T-cell (primary cell): ENCODE measurements around the gene RASAL3. TPM values are rescaled to one million over a fixed set of nuclear protein-coding genes. Genes with fewer than 3 reads are reported as not detected.

ENCODE experiments used
- ATAC-seq, 4 experiments: fragments of 200-7000 bp in 3 of 4; fragments of 150-1000 bp in 1 of 4; cut with Tn5 transposase; replicated peaks in 1 of 4; 1 replicate in 3 of 4; 2 replicates in 1 of 4; pipeline ENCODE4 v1.10.0; 2021; ENCODE audit warnings: moderate library complexity in 3 of 4, mild to moderate bottlenecking in 2 of 4, moderate number of reproducible peaks in 1 of 4
- CTCF ChIA-PET, 2 donors: fragments of 300-600 bp; sonication (Branson Sonifier 250); formaldehyde crosslinking; loops; one replicate each; lab custom pipeline; 2022; ENCODE audit warnings: antibody characterized with exemption in 2 of 2; lab: Charles Lee
- POLR2A ChIA-PET, 2 donors: fragments of 300-600 bp; sonication (Branson Sonifier 250); formaldehyde crosslinking; loops; one replicate each; lab custom pipeline; 2022; ENCODE audit warnings: antibody characterized with exemption in 2 of 2; lab: Charles Lee
- DNase-seq, 35 experiments: peaks; one replicate each; pipeline versions ENCODE4 v3.0.0 to v3.0.0-alpha.2; 2013 to 2023
- H3K27ac ChIP-seq: one replicate; pipeline ENCODE4 v1.5.1; 2013; ENCODE audit warnings: low read length
- H3K27me3 ChIP-seq, 2 experiments: replicated peaks in 1 of 2; 1 replicate in 1 of 2; 2 replicates in 1 of 2; pipeline versions ENCODE4 v1.6.1 to v1.7.0; 2013; ENCODE audit warnings: low read length in 1 of 2, mixed read lengths in 1 of 2; ENCODE audit not compliant: control insufficient read depth in 2 of 2, insufficient read depth in 2 of 2; ENCODE audit errors: extremely low read depth in 1 of 2
- H3K36me3 ChIP-seq, 2 donors: 1 replicate in 1 of 2; 2 replicates in 1 of 2; pipeline versions ENCODE4 v1.6.1 to v1.7.0; 2013; ENCODE audit warnings: low read length in 1 of 2; ENCODE audit not compliant: control insufficient read depth in 2 of 2, insufficient read depth in 1 of 2; ENCODE audit errors: extremely low read depth in 1 of 2
- H3K4me1 ChIP-seq, 2 experiments: 1 replicate in 1 of 2; 2 replicates in 1 of 2; pipeline versions ENCODE4 v1.6.1 to v1.7.0; 2013; ENCODE audit warnings: low read length in 2 of 2, mixed read lengths in 1 of 2; ENCODE audit not compliant: insufficient read depth in 2 of 2, control insufficient read depth in 1 of 2; ENCODE audit errors: extremely low read depth in 1 of 2
- H3K4me3 ChIP-seq, 2 donors: 1 replicate in 1 of 2; 2 replicates in 1 of 2; pipeline versions ENCODE4 v1.5.1 to v1.7.0; 2013; ENCODE audit warnings: mild to moderate bottlenecking in 2 of 2, low read length in 1 of 2, moderate library complexity in 1 of 2; ENCODE audit not compliant: control insufficient read depth in 1 of 2; ENCODE audit errors: extremely low read depth in 1 of 2
- H3K9me3 ChIP-seq: 2 replicates; pipeline ENCODE4 v1.7.0; 2013
- H3K27ac Mint-ChIP-seq, 2 donors: one replicate each; pipeline ENCODE4 v1.8.0; 2020 to 2021; ENCODE audit warnings: mild to moderate bottlenecking in 2 of 2, mixed read lengths in 2 of 2
- H3K27me3 Mint-ChIP-seq, 2 donors: one replicate each; pipeline ENCODE4 v1.8.0; 2021 to 2022; ENCODE audit warnings: mixed read lengths in 2 of 2
- H3K36me3 Mint-ChIP-seq: one replicate; pipeline ENCODE4 v1.8.0; 2021; ENCODE audit warnings: mixed read lengths
- H3K4me1 Mint-ChIP-seq, 3 donors: one replicate each; pipeline ENCODE4 v1.8.0; 2020 to 2022; ENCODE audit warnings: mixed read lengths in 3 of 3, mild to moderate bottlenecking in 1 of 3
- H3K4me3 Mint-ChIP-seq, 3 donors: one replicate each; pipeline ENCODE4 v1.8.0; 2020 to 2022; ENCODE audit warnings: mild to moderate bottlenecking in 3 of 3, mixed read lengths in 3 of 3, moderate library complexity in 3 of 3
- H3K9me3 Mint-ChIP-seq, 3 donors: one replicate each; pipeline ENCODE4 v1.8.0; 2020 to 2022; ENCODE audit warnings: mixed read lengths in 3 of 3
- WGBS: methylation state at CpG from one replicate; pipeline ENCODE4 v1.1.5; 2013; ENCODE audit warnings: missing lambda C conversion rate; ENCODE audit not compliant: insufficient coverage; 5-methylcytosine and 5-hydroxymethylcytosine counted together
- total RNA-seq, 35 experiments: library from RNA in 6 of 35; stranded (reverse) in 6 of 35; fragments of 120-200 nt in 1 of 35; gene quantifications; one replicate each; pipeline versions ENCODE4 v1.2.1 to v1.2.4 and lab custom pipeline; 2013 to 2026

Gene RASAL3
- total RNA-seq, 5 donors from 2014 or later (not counting 1 experiment from before 2014, with no cell fraction given) = 166 to 296 (median 284) TPM

GRCh38 chr19:15450528-15450890 is 13.8 kb downstream of the RASAL3 start:
- ATAC-seq = no peak
- Histone ChIP-seq H3K36me3 (peaks cover 26 to 43% of the 10 kb centered on the region in 2 donors), H3K4me3 (no peak overlapping the region), H3K27me3 (peaks cover 0 to 2% of the 10 kb centered on the region in 2 experiments), H3K4me1 (peaks cover 0 to 38% of the 10 kb centered on the region in 2 experiments), H3K27ac (peak overlapping the region; percentile 78), H3K9me3 (no peaks in the 10 kb centered on the region)
- ChIA-PET POLR2A (interaction anchor here in 1 of 2 donors (0.5 to 0.6 kb wide), 2 partner anchors 32 to 92 kb away, joined by 3 to 4 read pairs; partner anchors contain the start of gene AKAP8L), CTCF (interaction anchor here in 1 of 2 donors (1.2 kb wide), 1 partner anchor 13 kb away, joined by 3 read pairs; no protein-coding TSS in a partner anchor)
- H3K27me3 Mint-ChIP-seq = no peaks in the 10 kb centered on the region
- H3K9me3 Mint-ChIP-seq = no peaks in the 10 kb centered on the region
- H3K4me3 Mint-ChIP-seq = peak overlapping the region; percentile 72 to 84 (median 81)
- H3K36me3 Mint-ChIP-seq = peaks cover 31% of the 10 kb centered on the region
- peaks cover 30 to 38% (median 38%) of the 10 kb centered on the region in 3 donors for H3K4me1 Mint-ChIP-seq
- WGBS = 100% methylated on average over 1 of the region's 1 CpG
- H3K27ac Mint-ChIP-seq = peak overlapping the region; percentile 96 to 97
- DNase-seq = no peak

- Mint-ChIP-seq H3K4me1 (peaks cover 24 to 33% (median 32%) of the 10 kb centered on the region in 3 donors), H3K4me3 (peak within 1 kb of the TSS; percentile 72 to 84 (median 81)), H3K36me3 (peaks cover 24% of the 10 kb centered on the region), H3K27ac (peak within 1 kb of the TSS; percentile 96 to 97), H3K27me3 (no peaks in the 10 kb centered on the region), H3K9me3 (no peaks in the 10 kb centered on the region)
- CTCF ChIA-PET = interaction anchor here in 1 of 2 donors (1.2 kb wide), 1 partner anchor 14 kb away, joined by 3 read pairs; no protein-coding TSS in a partner anchor
- no peaks in the 10 kb centered on the region for H3K9me3 ChIP-seq
- ATAC-seq (peak; percentile 80 to 88 (median 84)), DNase-seq (peak; percentile 74 to 90 (median 83))
- H3K4me1 ChIP-seq = peaks cover 0 to 38% of the 10 kb centered on the region in 2 experiments
- H3K4me3 ChIP-seq = peak within 1 kb of the TSS; percentile 42 to 45
- H3K27me3 ChIP-seq = peaks cover 0 to 2% of the 10 kb centered on the region in 2 experiments
- under 1% methylated on average over 29 of the region's 77 CpGs for WGBS
- H3K36me3 ChIP-seq = peaks cover 22 to 37% of the 10 kb centered on the region in 2 donors
- POLR2A ChIA-PET = interaction anchor here in 1 of 2 donors (0.6 kb wide), 1 partner anchor 31 kb away, joined by 3 read pairs; the partner anchor contains the start of gene AKAP8L
- peak within 1 kb of the TSS; percentile 78 for H3K27ac ChIP-seq
Measured at GRCh38 chr19:15449620-15450527, 14.5 kb downstream of the RASAL3 start, which contains the start of gene WIZ. WIZ (minus strand) TSS chr19:15449956; CDS start chr19:15448307, 1,649 bp downstream.

GRCh38 chr19:15448778-15449619 is 15.3 kb downstream of the RASAL3 start:
- ChIA-PET CTCF (no interaction called here), POLR2A (no interaction called here)
- ATAC-seq (peak in 1 of 4 experiments; percentile 13), DNase-seq (peak in 1 of 35 experiments; percentile 21)
- Mint-ChIP-seq H3K4me1 (peaks cover 24 to 27% (median 26%) of the 10 kb centered on the region in 3 donors), H3K9me3 (no peaks in the 10 kb centered on the region), H3K36me3 (peaks cover 19% of the 10 kb centered on the region), H3K4me3 (peak overlapping the region; percentile 69 to 76 (median 69)), H3K27ac (peak overlapping the region; percentile 24 to 82), H3K27me3 (no peaks in the 10 kb centered on the region)
- peak overlapping the region; percentile 42 to 45 for H3K4me3 ChIP-seq
- H3K27me3 ChIP-seq = peaks cover 0 to 2% of the 10 kb centered on the region in 2 experiments
- H3K4me1 ChIP-seq = peaks cover 0 to 32% of the 10 kb centered on the region in 2 experiments
- peaks cover 17 to 28% of the 10 kb centered on the region in 2 donors for H3K36me3 ChIP-seq
- H3K27ac ChIP-seq = no peak overlapping the region
- 7% methylated on average over 28 of the region's 43 CpGs for WGBS
- no peaks in the 10 kb centered on the region for H3K9me3 ChIP-seq

- Mint-ChIP-seq H3K4me3 (peak overlapping the region; percentile 69 to 76 (median 69)), H3K36me3 (peaks cover 11% of the 10 kb centered on the region), H3K27me3 (no peaks in the 10 kb centered on the region), H3K27ac (peak overlapping the region; percentile 24 to 82), H3K9me3 (no peaks in the 10 kb centered on the region), H3K4me1 (peaks cover 20 to 23% (median 20%) of the 10 kb centered on the region in 3 donors)
- ATAC-seq (no peak), DNase-seq (no peak)
- H3K4me1 ChIP-seq = peaks cover 0 to 24% of the 10 kb centered on the region in 2 experiments
- no peaks in the 10 kb centered on the region for H3K9me3 ChIP-seq
- 90% methylated on average over 9 of the region's 17 CpGs for WGBS
- ChIA-PET POLR2A (no interaction called here), CTCF (no interaction called here)
- no peak overlapping the region for H3K27ac ChIP-seq
- peaks cover 14 to 20% of the 10 kb centered on the region in 2 donors for H3K36me3 ChIP-seq
- H3K4me3 ChIP-seq = no peak overlapping the region
- H3K27me3 ChIP-seq = peaks cover 0 to 2% of the 10 kb centered on the region in 2 experiments
Measured at GRCh38 chr19:15448044-15448777, 16.1 kb downstream of the RASAL3 start.

GRCh38 chr19:15447057-15447456 is 17.3 kb downstream of the RASAL3 start:
- Mint-ChIP-seq H3K9me3 (no peaks in the 10 kb centered on the region), H3K27ac (peak overlapping the region in 1 of 2 donors; percentile 58), H3K27me3 (no peaks in the 10 kb centered on the region), H3K36me3 (peaks cover 10% of the 10 kb centered on the region), H3K4me1 (peaks cover 20 to 22% (median 20%) of the 10 kb centered on the region in 3 donors), H3K4me3 (no peak overlapping the region)
- 77% methylated on average over 2 of the region's 4 CpGs for WGBS
- Histone ChIP-seq H3K36me3 (peaks cover 6 to 11% of the 10 kb centered on the region in 2 donors), H3K4me3 (no peak overlapping the region), H3K27me3 (no peaks in the 10 kb centered on the region), H3K27ac (no peak overlapping the region), H3K9me3 (no peaks in the 10 kb centered on the region), H3K4me1 (peaks cover 0 to 18% of the 10 kb centered on the region in 2 experiments)
- ATAC-seq = no peak
- POLR2A ChIA-PET = no interaction called here
- no peak for DNase-seq
- CTCF ChIA-PET = no interaction called here
